PC-3 (cell line): ENCODE data around the gene TPK1. TPM values are rescaled to one million over a fixed set of nuclear protein-coding genes. Genes with fewer than 3 reads are reported as not detected.

Experiments used
- ATAC-seq: fragments of 200-7000 bp; cut with Tn5 transposase; 2 replicates; pipeline ENCODE4 v1.9.1; 2020; ENCODE audit warnings: mild to moderate bottlenecking, moderate library complexity
- BruUV-seq: library from RNA; stranded (reverse); fragments of 400-500 nt; replicated peaks from 2 replicates; lab custom pipeline; 2021; lab: Mats Ljungman, UMichigan
- CTCF ChIA-PET: fragments of 300-600 bp; sonication (Branson Sonifier 250); formaldehyde crosslinking; loops from one replicate; lab custom pipeline; 2022; ENCODE audit warnings: antibody characterized with exemption; lab: Charles Lee
- POLR2A ChIA-PET: fragments of 300-600 bp; sonication (Branson Sonifier 250); formaldehyde crosslinking; loops from one replicate; lab custom pipeline; 2022; ENCODE audit warnings: antibody characterized with exemption; ENCODE audit not compliant: unreplicated experiment; lab: Charles Lee
- DNase-seq: peaks from one replicate; pipeline ENCODE4 v3.0.0-alpha.2; 2015
- H2AFZ ChIP-seq: fragments of 300-600 bp; sonication (generic); 2 replicates; pipeline ENCODE4 v1.6.0; 2016; ENCODE audit warnings: antibody characterized with exemption, low read length
- H3F3A ChIP-seq: fragments of 300-600 bp; sonication (generic); one replicate; pipeline ENCODE4 v1.6.0; 2017; ENCODE audit warnings: antibody characterized with exemption, low read length, control low read depth, mild to moderate bottlenecking; ENCODE audit not compliant: unreplicated experiment
- H3K27ac ChIP-seq: fragments of 300-600 bp; sonication (generic); 2 replicates; pipeline ENCODE4 v1.5.1; 2016; ENCODE audit warnings: mild to moderate bottlenecking, low read length
- H3K27me3 ChIP-seq: fragments of 300-600 bp; sonication (generic); 2 replicates; pipeline ENCODE4 v1.6.1; 2016; ENCODE audit warnings: low read length, mixed read lengths
- H3K36me3 ChIP-seq: fragments of 300-600 bp; sonication (generic); 2 replicates; pipeline ENCODE4 v1.6.1; 2016; ENCODE audit warnings: low read depth, mixed run types, low read length, mixed read lengths
- H3K4me1 ChIP-seq: fragments of 300-600 bp; sonication (generic); 2 replicates; pipeline ENCODE4 v1.5.1; 2016; ENCODE audit warnings: low read length; ENCODE audit not compliant: insufficient read depth
- H3K4me2 ChIP-seq: fragments of 300-600 bp; sonication (generic); 2 replicates; pipeline ENCODE4 v1.6.0; 2016; ENCODE audit warnings: low read length
- H3K4me3 ChIP-seq: fragments of 300-600 bp; sonication (generic); 2 replicates; pipeline ENCODE4 v1.5.1; 2016; ENCODE audit warnings: mild to moderate bottlenecking, low read length, mixed read lengths
- H3K79me2 ChIP-seq: fragments of 300-600 bp; sonication (generic); 2 replicates; pipeline ENCODE4 v1.6.1; 2017; ENCODE audit warnings: low read length, mixed read lengths
- H3K9ac ChIP-seq: fragments of 300-600 bp; sonication (generic); 2 replicates; pipeline ENCODE4 v1.6.0; 2016; ENCODE audit warnings: mild to moderate bottlenecking, low read length
- H3K9me2 ChIP-seq: fragments of 300-600 bp; sonication (generic); replicated peaks from 2 replicates; pipeline ENCODE4 v1.6.1; 2016; ENCODE audit warnings: mixed run types, low read length, mixed read lengths
- H3K9me3 ChIP-seq: fragments of 300-600 bp; sonication (generic); 2 replicates; pipeline ENCODE4 v1.6.1; 2016; ENCODE audit warnings: low read length, mixed read lengths
- H4K20me1 ChIP-seq: fragments of 300-600 bp; sonication (generic); 2 replicates; pipeline ENCODE4 v1.6.1; 2016; ENCODE audit warnings: low read length, mixed read lengths
- CTCF ChIP-seq: fragments of 300-600 bp; sonication (generic); conservative IDR thresholded peaks from 2 replicates; pipeline ENCODE4 v1.5.1; 2017; ENCODE audit warnings: antibody characterized with exemption, low read depth, mild to moderate bottlenecking, low read length
- EZH2 ChIP-seq: fragments of 300-600 bp; sonication (generic); IDR thresholded peaks from one replicate; pipeline ENCODE4 v1.6.1; 2017; ENCODE audit warnings: antibody characterized with exemption, mild to moderate bottlenecking, low read length; ENCODE audit not compliant: unreplicated experiment
- EZH2phosphoT487 ChIP-seq: fragments of 300-600 bp; sonication (generic); IDR thresholded peaks from 2 replicates; pipeline ENCODE4 v1.6.1; 2018; ENCODE audit warnings: mild to moderate bottlenecking, antibody characterized with exemption, low read length, borderline replicate concordance
- intact Hi-C: fragments of 100-400 bp; cut with micrococcal nuclease; formaldehyde crosslinking; loops from 2 replicates; pipeline ENCODE4 v1.9.0; 2023
- total RNA-seq: library from RNA; depleted of rRNA; stranded (reverse); fragments of >200 nt; gene quantifications from 2 replicates; pipeline ENCODE4 v1.2.3, GENCODE V29; 2014

The TPK1 gene
- total RNA-seq, 1 experiment from 2014 or later = 4.5 TPM

GRCh38 chr7:144545330-144545729 lies 290.5 kb downstream of the TPK1 start:
- CTCF ChIA-PET = no interaction called here
- POLR2A ChIA-PET = no interaction called here

GRCh38 chr7:144534655-144535395 lies 301.0 kb downstream of the TPK1 start:
- H3K27me3 ChIP-seq = no peaks in the 10 kb centered on the region
- intact Hi-C loops = no loop called here
- no peak overlapping the region for H2AFZ ChIP-seq
- ChIA-PET POLR2A (no interaction called here), CTCF (no interaction called here)
- no peaks in the 10 kb centered on the region for H4K20me1 ChIP-seq
- no TSS peak for BruUV-seq
- DNase-seq (no peak), ATAC-seq (no peak)
- H3K9ac ChIP-seq = no peak overlapping the region
- no peak overlapping the region for H3K4me2 ChIP-seq
- no peaks in the 10 kb centered on the region for H3K9me3 ChIP-seq
- no peaks in the 10 kb centered on the region for H3K36me3 ChIP-seq
- no peaks in the 10 kb centered on the region for H3K9me2 ChIP-seq
- TF ChIP-seq CTCF (no peak), EZH2 (no peak), EZH2phosphoT487 (no peak)
- no peaks in the 10 kb centered on the region for H3K4me1 ChIP-seq
- no peak overlapping the region for H3K27ac ChIP-seq
- no peaks in the 10 kb centered on the region for H3K79me2 ChIP-seq
- no peaks in the 10 kb centered on the region for H3F3A ChIP-seq
- H3K4me3 ChIP-seq = no peak overlapping the region

More at GRCh38 chr7:144545330-144545729, 290.5 kb downstream of the TPK1 start:
- Histone ChIP-seq H3K4me2 (no peak overlapping the region), H3F3A (no peaks in the 10 kb centered on the region), H4K20me1 (no peaks in the 10 kb centered on the region), H3K4me3 (no peak overlapping the region), H3K36me3 (no peaks in the 10 kb centered on the region), H3K9me2 (no peaks in the 10 kb centered on the region), H3K9me3 (no peaks in the 10 kb centered on the region), H3K9ac (no peak overlapping the region), H2AFZ (no peak overlapping the region), H3K27me3 (0 out of 2 replicates have a peak, but pooled peaks cover 4% of the 10 kb centered on the region), H3K4me1 (peaks cover 9% of the 10 kb centered on the region), H3K79me2 (no peaks in the 10 kb centered on the region), H3K27ac (no peak overlapping the region)
- ATAC-seq (no peak), DNase-seq (no peak)
- intact Hi-C loops = no loop called here
- BruUV-seq = no TSS peak
- TF ChIP-seq CTCF (no peak), EZH2phosphoT487 (no peak), EZH2 (no peak)

GRCh38 chr7:144534196-144534595 lies 301.7 kb downstream of the TPK1 start:
- no peak overlapping the region for H3K9ac ChIP-seq
- no peaks in the 10 kb centered on the region for H3K79me2 ChIP-seq
- DNase-seq (no peak), ATAC-seq (no peak)
- no peaks in the 10 kb centered on the region for H3K4me1 ChIP-seq
- no peak overlapping the region for H3K27ac ChIP-seq
- CTCF ChIA-PET = no interaction called here
- no peaks in the 10 kb centered on the region for H3K9me3 ChIP-seq
- POLR2A ChIA-PET = no interaction called here
- H4K20me1 ChIP-seq = no peaks in the 10 kb centered on the region
- BruUV-seq = no TSS peak
- intact Hi-C loops = no loop called here
- no peaks in the 10 kb centered on the region for H3F3A ChIP-seq
- H3K4me3 ChIP-seq = no peak overlapping the region
- H3K27me3 ChIP-seq = 0 out of 2 replicates have a peak, but pooled peaks cover 5% of the 10 kb centered on the region
- H2AFZ ChIP-seq = no peak overlapping the region
- TF ChIP-seq EZH2phosphoT487 = no peak
- no peak for TF ChIP-seq EZH2
- TF ChIP-seq CTCF = no peak
- H3K36me3 ChIP-seq = no peaks in the 10 kb centered on the region
- no peak overlapping the region for H3K4me2 ChIP-seq
- no peaks in the 10 kb centered on the region for H3K9me2 ChIP-seq
